HepG2 (cell line): Measurements from ENCODE around the gene ARFGAP1.

Experiments used
- HNF4G ChIP-seq, 2 experiments: sonication (generic) in 1 of 2; formaldehyde crosslinking in 1 of 2; IDR thresholded peaks; 2 replicates each; pipeline versions ENCODE4 v1.4.0 to v1.6.1; 2011 to 2020; ENCODE audit warnings: borderline replicate concordance in 2 of 2, low read depth in 2 of 2, mild to moderate bottlenecking in 2 of 2, low read length in 1 of 2, missing genetic modification reagents in 1 of 2, moderate library complexity in 1 of 2
- TAF1 ChIP-seq: sonication (generic); formaldehyde crosslinking; IDR thresholded peaks from 2 replicates; pipeline ENCODE4 v1.4.0; 2020; ENCODE audit warnings: missing genetic modification reagents
- TF ChIP-seq, protein P1 (sequence below): sonication (generic); formaldehyde crosslinking; IDR thresholded peaks from 2 replicates; pipeline ENCODE4 v1.4.0; 2020; ENCODE audit warnings: missing genetic modification reagents

DNA sequence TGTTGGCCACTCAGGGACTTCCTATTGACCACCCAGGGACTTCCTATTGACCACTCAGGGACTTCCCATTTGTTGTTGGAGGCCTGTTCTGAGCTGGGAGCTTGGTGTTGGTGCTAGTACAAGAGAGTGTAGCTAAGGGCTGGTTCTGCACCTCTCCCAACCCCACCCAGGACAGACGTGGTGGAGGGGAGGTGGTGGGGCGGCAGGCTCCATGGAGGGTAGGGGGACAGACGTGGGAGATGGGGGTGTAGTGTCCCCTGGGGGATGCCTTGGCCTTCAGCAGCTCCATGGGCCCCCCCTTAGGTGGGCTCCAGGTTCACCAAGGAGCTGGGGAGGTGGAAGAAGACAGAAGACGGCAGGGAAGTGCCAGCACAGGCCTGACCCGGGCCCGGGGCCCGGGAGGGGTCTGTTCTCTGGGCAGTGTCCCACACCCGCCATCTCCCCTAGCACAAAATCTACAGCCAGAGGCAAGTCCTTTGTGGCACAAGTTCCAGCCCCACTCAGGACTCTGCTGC lies 54.7 kb downstream of the ARFGAP1 start:
- TF ChIP-seq, protein P1, sequence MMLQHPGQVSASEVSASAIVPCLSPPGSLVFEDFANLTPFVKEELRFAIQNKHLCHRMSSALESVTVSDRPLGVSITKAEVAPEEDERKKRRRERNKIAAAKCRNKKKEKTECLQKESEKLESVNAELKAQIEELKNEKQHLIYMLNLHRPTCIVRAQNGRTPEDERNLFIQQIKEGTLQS (CRISPR knock-in tag): no peak
- TF ChIP-seq HNF4G (IDR thresholded peaks at IDR 0.05; ENCODE audit: borderline replicate concordance, low read depth, low read length) (no peak), HNF4G (CRISPR knock-in tag; IDR thresholded peaks at IDR 0.05; ENCODE audit: borderline replicate concordance, low read depth) (no peak), TAF1 (no peak)
